ENCODE data around the gene TANGO6. TPM values are rescaled to one million over a fixed set of nuclear protein-coding genes. Genes with fewer than 3 reads are reported as not detected.

The TANGO6 gene
- total RNA-seq, 1 experiment from 2014 or later: 12.8 TPM

DNA sequence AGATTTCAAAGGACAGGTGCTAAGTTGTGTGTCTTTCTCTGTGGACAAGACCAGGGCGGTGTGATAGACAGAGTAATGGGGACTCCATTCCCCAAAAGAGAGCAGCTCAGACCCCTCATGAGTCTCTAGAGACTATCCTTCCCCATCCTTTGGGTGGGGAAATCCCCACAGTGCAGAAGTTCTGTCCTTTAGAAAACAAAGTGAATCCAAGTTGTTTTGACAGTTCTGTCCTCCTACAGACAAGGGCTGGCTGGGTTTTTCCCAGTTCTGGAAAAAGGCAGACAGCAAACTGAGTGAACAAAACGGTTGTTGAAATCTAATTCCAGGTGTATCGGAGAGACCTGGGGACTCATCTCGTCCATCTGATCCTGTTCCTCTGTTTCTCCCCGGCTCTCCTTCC is 251.2 kb downstream of the TANGO6 start:
- no peak for DNase-seq (ENCODE audit: low read depth)

- no peak for DNase-seq (ENCODE audit: low read depth)
Observed at GRCh38 chr16:69095193-69095592, 251.9 kb downstream of the TANGO6 start.

- no peak for DNase-seq (ENCODE audit: low read depth)
Observed at GRCh38 chr16:69100071-69100691, 256.9 kb downstream of the TANGO6 start.

DNA sequence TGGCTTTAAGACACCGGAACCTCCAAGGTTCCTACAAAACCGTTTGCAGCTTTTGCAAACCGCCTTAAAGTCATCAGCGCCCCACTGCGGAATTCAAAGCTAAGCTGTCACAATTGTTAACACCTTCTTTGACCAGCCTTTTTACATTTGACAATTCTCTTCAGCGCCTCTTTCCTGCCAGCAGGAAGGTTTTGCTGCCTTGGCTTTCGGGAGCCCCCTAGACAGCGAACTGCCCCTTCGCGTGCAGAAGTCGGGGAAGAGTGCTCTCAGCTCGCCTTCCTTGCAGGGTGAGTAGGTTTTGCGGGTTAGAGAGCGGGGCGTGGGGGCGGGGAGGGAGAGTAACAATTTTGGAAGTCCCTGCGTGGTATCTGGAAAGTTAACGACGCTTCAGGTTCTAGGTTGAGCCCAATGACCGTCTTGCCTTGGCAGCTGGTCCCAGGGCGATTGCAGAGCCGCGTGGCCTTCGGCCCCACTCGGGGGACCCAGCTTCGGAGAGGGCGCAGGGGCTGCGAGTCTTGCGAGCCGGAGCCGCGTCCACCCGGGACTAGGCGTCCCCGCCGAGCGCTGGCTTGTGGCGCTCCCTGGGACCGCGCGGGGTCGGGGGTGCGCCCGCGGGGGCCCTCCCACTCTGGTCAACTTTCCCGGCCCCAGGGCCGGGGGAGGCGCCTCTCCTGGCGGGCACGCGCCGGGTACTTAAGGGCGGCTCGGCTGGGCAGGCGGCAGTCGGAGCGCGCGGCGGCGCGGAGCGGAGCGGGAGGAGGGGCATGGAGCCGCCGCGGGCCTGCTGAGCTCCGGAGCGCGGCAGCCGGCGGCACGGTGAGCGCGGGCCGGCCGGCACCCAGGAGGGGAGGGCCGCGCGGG is 262.4 kb downstream of the TANGO6 start, which contains the start of gene HAS3:
HAS3 (plus strand) TSS at position 153 of the 861 bp plus-strand sequence. CDS start 3,743 bp downstream, outside the sequence.
- DNase-seq (ENCODE audit: low read depth): peak; percentile 68

GRCh38 chr16:69106491-69107315 is 263.4 kb downstream of the TANGO6 start:
- peak; percentile 27 for DNase-seq (ENCODE audit: low read depth)

DNA sequence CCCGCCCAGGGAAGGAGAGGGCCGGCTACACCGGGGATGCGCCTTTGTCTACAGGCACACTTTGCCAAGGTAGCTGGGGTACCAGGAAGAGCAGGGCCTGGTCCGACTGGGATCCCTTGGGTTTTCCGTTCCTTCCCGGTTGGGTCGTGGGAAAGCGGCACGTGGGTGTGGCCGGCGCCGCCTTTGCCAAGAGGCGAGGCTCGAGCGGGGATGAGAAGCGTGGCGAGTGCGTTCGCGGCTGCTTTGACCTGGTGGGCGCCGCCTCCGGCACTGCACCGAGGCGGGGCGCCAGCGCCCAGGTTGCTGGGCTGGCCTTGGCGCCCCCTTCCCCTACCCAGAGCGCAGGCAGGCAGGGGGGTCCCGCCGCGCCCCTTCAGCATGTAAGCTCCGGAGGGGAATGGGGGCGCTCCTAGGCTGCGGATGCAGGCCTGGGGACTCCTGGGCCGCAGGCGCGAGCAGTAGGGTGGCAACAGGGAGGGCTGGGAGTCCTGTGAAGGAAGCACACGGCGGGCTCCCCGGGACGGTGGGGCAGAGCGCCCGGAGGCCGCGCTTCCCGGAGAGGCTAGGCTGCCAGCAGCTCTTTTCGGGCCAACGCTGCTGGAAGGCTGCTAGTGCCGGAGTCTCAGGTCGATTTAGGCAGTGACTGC is 264.1 kb downstream of the TANGO6 start:
- peak; percentile 27 for DNase-seq (ENCODE audit: low read depth)

DNA sequence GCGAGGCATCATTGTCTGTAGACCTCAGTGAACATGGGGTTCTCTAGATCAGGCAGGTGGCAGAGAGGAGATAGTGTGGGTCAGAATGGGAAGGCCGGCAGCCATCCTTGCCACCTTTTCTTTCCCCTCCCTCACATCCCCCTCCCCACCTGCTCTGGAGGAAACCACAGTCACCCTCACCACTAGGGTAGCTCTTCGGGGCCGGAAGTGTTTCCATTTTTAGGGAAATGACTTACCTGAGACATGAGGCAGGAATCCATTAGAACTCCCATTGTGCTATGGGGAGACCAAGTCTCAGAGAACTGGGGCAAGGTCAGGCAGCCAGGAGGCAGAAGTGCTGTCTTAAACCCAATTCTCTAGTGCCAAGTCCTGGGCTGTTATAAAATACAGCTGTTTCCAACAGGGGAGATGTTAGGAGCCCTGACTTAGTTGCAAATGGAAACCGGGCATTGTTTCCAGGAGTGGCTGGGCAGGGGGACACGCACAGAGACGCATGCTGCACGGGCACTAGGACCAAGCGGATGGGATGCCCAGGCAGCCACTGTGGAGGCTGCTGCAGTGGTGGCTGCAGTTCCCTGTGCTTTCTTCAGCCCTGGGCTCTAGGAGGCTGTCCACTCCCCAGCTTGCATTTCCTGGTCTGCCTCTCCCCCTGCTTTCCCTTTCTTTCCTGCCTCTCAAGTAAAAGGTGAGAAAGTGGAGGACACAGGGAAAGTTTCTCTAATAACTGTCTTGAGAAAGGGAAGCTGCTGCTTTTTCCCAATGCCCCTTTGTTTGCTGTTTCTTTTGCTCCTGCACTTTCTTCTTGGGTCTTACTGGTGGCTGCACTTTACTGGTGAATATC is 265.0 kb downstream of the TANGO6 start:
- DNase-seq (ENCODE audit: low read depth): no peak

DNA sequence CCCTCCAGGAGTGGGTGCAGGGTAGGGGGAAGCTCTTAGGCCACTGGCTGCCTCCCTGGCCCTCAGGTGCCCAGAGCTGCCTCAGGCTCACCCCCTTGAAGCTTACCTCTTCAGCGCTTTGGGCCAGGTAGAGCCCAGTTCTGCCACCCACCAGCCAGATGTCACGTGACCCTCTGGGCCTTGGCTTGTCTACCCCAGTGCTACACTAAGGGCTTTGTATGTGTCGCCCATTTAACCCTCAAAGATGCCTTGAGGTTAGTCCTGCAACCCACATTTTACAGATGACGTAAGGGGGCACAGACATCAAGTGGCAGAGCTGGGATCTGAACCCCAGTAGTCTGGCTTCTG is 265.5 kb downstream of the TANGO6 start:
- DNase-seq (ENCODE audit: low read depth): no peak

GRCh38 chr16:69109486-69110270 is 266.3 kb downstream of the TANGO6 start:
- no peak for DNase-seq (ENCODE audit: low read depth)

GRCh38 chr16:69110406-69110805 is 267.1 kb downstream of the TANGO6 start:
- no peak for DNase-seq (ENCODE audit: low read depth)

DNA sequence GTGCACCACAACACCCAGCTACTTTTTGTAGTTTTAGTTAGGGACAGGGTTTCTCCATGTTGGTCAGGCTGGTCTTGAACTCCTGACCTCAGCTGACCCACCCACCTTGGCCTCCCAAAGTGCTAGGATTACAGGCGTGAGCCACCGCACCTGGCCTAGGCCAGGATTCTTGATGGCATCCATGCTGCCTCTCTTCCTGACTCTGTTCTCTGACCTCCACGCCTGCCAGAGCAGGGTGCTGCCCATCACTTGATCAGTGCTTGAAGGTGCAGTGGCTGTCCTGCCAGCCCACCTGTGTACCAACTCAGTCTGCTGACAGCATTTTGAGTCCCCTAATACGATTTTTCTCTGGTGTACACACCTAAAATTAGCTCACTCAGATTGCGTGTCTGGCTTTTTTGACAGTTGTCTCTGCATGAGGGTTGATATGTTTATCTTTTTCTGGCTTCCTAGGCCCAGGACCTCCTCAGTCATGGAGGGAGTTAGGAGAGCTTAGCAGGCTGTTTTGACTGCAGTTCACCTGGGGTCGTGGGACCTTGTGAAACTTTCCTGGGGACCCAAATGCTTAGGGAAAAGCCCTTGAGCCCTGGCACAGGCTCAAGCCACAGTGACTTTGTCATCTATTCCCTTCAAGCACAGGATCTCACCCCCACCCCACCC is 268.0 kb downstream of the TANGO6 start:
- no peak for DNase-seq (ENCODE audit: low read depth)

GRCh38 chr16:69111876-69112230 is 268.5 kb downstream of the TANGO6 start:
- no peak for DNase-seq (ENCODE audit: low read depth)

DNA sequence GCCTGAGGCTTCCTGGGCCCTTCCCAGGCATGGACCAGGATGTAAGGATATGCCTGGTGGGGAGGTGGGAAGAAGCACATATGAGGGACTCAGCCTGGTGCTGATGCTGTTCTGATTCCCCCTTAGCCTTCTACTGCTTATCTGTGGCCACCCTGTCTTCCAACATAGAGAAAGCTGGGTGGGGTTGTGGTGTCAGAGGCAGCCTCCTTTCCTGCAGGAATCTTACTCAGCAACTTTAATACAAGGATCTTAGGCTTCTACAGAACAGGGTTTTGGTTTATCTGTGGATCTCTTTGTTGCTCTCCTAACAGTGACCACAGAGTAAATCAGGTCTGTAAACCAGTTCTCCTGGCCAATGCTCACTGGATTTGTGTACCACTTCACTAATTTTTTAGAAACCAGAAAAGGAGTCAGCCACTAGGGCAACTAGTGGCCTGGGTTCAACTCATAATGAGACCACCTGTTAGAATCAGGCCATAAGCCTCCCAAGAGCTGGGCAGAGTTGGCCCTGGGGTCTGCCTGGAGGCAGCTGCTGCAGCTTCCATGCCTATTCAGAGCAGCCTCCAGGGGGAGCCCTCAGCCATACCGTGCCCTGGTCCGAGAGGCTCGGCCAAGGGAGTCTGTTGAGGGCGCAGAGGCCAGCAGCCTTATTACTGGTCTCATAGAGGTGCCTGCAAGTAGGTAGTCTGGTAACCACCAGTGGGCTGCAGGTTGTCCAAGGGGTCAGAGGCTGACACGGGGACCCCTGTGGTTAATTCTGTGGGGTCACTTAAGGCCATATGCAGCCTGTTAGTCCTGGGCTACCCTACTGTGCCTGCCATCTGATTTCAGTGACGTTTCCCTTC is 269.2 kb downstream of the TANGO6 start:
- peak; percentile 51 for DNase-seq (ENCODE audit: low read depth)

- no peak for DNase-seq (ENCODE audit: low read depth)
Observed at GRCh38 chr16:69113216-69113615, 269.9 kb downstream of the TANGO6 start.

- no peak for DNase-seq (ENCODE audit: low read depth)
Observed at GRCh38 chr16:69114346-69114975, 271.1 kb downstream of the TANGO6 start.

GRCh38 chr16:69114976-69115355 is 271.6 kb downstream of the TANGO6 start:
- DNase-seq (ENCODE audit: low read depth): no peak

- DNase-seq (ENCODE audit: low read depth): no peak
Observed at GRCh38 chr16:69115361-69115760, 272.0 kb downstream of the TANGO6 start.

DNA sequence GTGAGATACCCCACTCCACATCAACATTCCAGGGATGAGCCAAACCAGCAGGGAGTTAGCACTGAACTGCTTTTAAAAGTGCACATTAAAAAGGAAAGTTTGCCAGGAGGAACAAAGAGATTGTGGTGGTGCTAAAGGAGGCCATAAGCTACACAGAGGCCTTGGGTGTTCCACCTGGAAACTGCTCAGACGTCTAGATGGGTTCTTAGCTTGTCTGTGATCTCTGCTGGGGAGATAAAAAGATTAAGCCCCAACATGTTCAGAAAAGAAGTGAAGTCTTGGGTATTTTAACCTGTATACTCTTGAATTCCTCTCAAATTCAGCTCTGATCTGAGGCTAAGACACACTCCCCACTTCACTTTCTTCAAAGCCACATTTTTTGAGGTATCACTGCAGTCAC is 272.5 kb downstream of the TANGO6 start:
- no peak for DNase-seq (ENCODE audit: low read depth)

Data from Daoy (cell line).